Measurements from ENCODE around the gene DEAF1. TPM values are rescaled to one million over a fixed set of nuclear protein-coding genes. Genes with fewer than 3 reads are reported as not detected.

Gene DEAF1
- total RNA-seq, 2 donors from 2014 or later, result 44.1 to 51.9 TPM

DNA sequence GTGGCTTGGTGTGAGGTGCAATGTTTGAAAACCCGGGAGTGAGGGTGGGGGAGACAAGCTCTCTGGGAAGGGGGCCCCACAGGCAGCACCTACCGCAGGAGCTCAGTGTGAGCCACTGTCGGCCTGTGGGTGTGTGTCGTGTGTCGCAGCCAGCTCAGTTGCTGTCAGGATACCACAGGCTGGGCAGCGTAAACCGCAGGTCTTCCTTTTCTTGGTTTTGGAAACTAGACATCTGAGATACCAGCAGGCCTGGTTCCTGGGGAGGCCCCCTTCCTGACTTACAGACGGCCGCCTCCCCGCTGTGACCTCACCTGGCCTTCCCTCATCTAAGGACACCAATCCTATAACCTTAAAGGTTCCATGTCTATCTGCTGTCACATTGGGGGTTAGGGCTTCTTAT lies 98.6 kb downstream of the DEAF1 start:
- Histone ChIP-seq H3K9me3 (ENCODE audit: control insufficient read depth, low read length) (no peaks in the 10 kb centered on the region), H3K27ac (ENCODE audit: low read depth, low read length) (no peak overlapping the region), H3K4me3 (ENCODE audit: low read length) (no peak overlapping the region), H3K4me1 (ENCODE audit: control insufficient read depth, insufficient read depth, low read length) (no peaks in the 10 kb centered on the region), H3K36me3 (ENCODE audit: control insufficient read depth, insufficient read depth, low read length) (peaks cover 67% of the 10 kb centered on the region), H3K27me3 (ENCODE audit: control insufficient read depth, insufficient read depth, low read length, poor library complexity, severe bottlenecking) (no peaks in the 10 kb centered on the region), H3K9ac (ENCODE audit: extremely low read depth, low read length, poor library complexity, severe bottlenecking) (no peak overlapping the region)
- no peak for DNase-seq
- 93 to 94% methylated on average over 7 to 10 of the region's 10 CpGs for WGBS, 2 experiments (ENCODE audit: insufficient coverage in 1 of 2, insufficient read length in 1 of 2)
- H3K27ac Mint-ChIP-seq, result no peak overlapping the region
- H3K4me3 Mint-ChIP-seq, result no peak overlapping the region
- H3K9me3 Mint-ChIP-seq, result no peaks in the 10 kb centered on the region
- TF ChIP-seq, protein P1, sequence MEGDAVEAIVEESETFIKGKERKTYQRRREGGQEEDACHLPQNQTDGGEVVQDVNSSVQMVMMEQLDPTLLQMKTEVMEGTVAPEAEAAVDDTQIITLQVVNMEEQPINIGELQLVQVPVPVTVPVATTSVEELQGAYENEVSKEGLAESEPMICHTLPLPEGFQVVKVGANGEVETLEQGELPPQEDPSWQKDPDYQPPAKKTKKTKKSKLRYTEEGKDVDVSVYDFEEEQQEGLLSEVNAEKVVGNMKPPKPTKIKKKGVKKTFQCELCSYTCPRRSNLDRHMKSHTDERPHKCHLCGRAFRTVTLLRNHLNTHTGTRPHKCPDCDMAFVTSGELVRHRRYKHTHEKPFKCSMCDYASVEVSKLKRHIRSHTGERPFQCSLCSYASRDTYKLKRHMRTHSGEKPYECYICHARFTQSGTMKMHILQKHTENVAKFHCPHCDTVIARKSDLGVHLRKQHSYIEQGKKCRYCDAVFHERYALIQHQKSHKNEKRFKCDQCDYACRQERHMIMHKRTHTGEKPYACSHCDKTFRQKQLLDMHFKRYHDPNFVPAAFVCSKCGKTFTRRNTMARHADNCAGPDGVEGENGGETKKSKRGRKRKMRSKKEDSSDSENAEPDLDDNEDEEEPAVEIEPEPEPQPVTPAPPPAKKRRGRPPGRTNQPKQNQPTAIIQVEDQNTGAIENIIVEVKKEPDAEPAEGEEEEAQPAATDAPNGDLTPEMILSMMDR (conservative IDR thresholded peaks at IDR 0.05), result no peak
- no peaks in the 10 kb centered on the region for H3K27me3 Mint-ChIP-seq (ENCODE audit: insufficient read depth)
- H3K4me1 Mint-ChIP-seq, result no peaks in the 10 kb centered on the region
- peaks cover 62% of the 10 kb centered on the region for H3K36me3 Mint-ChIP-seq (ENCODE audit: low read depth)

GRCh38 chr11:595400-595799 lies 99.6 kb downstream of the DEAF1 start:
- peaks cover 69% of the 10 kb centered on the region for H3K36me3 ChIP-seq (ENCODE audit: control insufficient read depth, insufficient read depth, low read length)
- no peak overlapping the region for H3K9ac ChIP-seq (ENCODE audit: extremely low read depth, low read length, poor library complexity, severe bottlenecking)
- no peaks in the 10 kb centered on the region for H3K27me3 ChIP-seq (ENCODE audit: control insufficient read depth, insufficient read depth, low read length, poor library complexity, severe bottlenecking)
- H3K27me3 Mint-ChIP-seq (ENCODE audit: insufficient read depth), result no peaks in the 10 kb centered on the region
- no peaks in the 10 kb centered on the region for H3K4me1 ChIP-seq (ENCODE audit: control insufficient read depth, insufficient read depth, low read length)
- no peaks in the 10 kb centered on the region for H3K4me1 Mint-ChIP-seq
- TF ChIP-seq, protein P1 (conservative IDR thresholded peaks at IDR 0.05), result no peak
- H3K27ac ChIP-seq (ENCODE audit: low read depth, low read length), result no peak overlapping the region
- WGBS, 2 experiments (ENCODE audit: insufficient coverage in 1 of 2, insufficient read length in 1 of 2), result 89 to 98% methylated on average over 3 to 10 of the region's 10 CpGs
- peaks cover 67% of the 10 kb centered on the region for H3K36me3 Mint-ChIP-seq (ENCODE audit: low read depth)
- no peak for DNase-seq
- no peaks in the 10 kb centered on the region for H3K9me3 ChIP-seq (ENCODE audit: control insufficient read depth, low read length)
- H3K4me3 Mint-ChIP-seq, result no peak overlapping the region
- no peak overlapping the region for H3K27ac Mint-ChIP-seq
- H3K9me3 Mint-ChIP-seq, result no peaks in the 10 kb centered on the region
- H3K4me3 ChIP-seq (ENCODE audit: low read length), result no peak overlapping the region

Other genes starting within 250 kb of the DEAF1 start
- gene PTDSS2, start 244.9 kb downstream of the DEAF1 start, total RNA-seq, result 10 to 100 TPM; 55.2 to 56.1 TPM
- gene RNH1, start 188.0 kb downstream of the DEAF1 start, total RNA-seq, result 10 to 100 TPM; 42.7 to 43.2 TPM
- gene HRAS, start 159.6 kb downstream of the DEAF1 start, total RNA-seq, result 10 to 100 TPM; 64.8 to 68.2 TPM
- 1 to 10 TPM; 3.0 to 4.3 TPM for gene LRRC56, start 157.7 kb downstream of the DEAF1 start, total RNA-seq
- gene LMNTD2, start 134.5 kb downstream of the DEAF1 start, total RNA-seq, result 10 to 100 TPM in 1 of 2 donors, 1 to 10 TPM in 1; 8.5 to 13.3 TPM
- 10 to 100 TPM; 34.2 to 36.3 TPM for gene RASSF7, start 134.3 kb downstream of the DEAF1 start, total RNA-seq
- 10 to 100 TPM; 43.4 to 48.0 TPM for gene PHRF1, start 118.8 kb downstream of the DEAF1 start, total RNA-seq
- 10 to 100 TPM in 1 of 2 donors, 1 to 10 TPM in 1; 9.3 to 16.8 TPM for gene IRF7, start 79.3 kb downstream of the DEAF1 start, total RNA-seq
- under 1 TPM; 0.13 to 0.27 TPM for gene CDHR5, start 70.3 kb downstream of the DEAF1 start, total RNA-seq
- 1 to 10 TPM; 3.9 to 6.1 TPM for gene SCT, start 68.0 kb downstream of the DEAF1 start, total RNA-seq
- 1 to 10 TPM; 1.8 to 2.7 TPM for gene DRD4, start 58.0 kb downstream of the DEAF1 start, total RNA-seq
- gene TMEM80, start 594 bp upstream of the DEAF1 start, total RNA-seq, result 10 to 100 TPM; 13.2 to 19.1 TPM
- gene EPS8L2, start 11.0 kb upstream of the DEAF1 start, total RNA-seq, result 10 to 100 TPM; 26.2 to 28.0 TPM
- 100 to 1,000 TPM; 177 to 221 TPM for gene TALDO1, start 52.2 kb upstream of the DEAF1 start, total RNA-seq
- gene GATD1, start 82.3 kb upstream of the DEAF1 start, total RNA-seq, result 10 to 100 TPM; 57.2 to 63.2 TPM
- not detected for gene CEND1, start 94.9 kb upstream of the DEAF1 start, total RNA-seq
- 10 to 100 TPM; 46.5 to 56.2 TPM for gene SLC25A22, start 103.1 kb upstream of the DEAF1 start, total RNA-seq
- gene PIDD1, start 110.0 kb upstream of the DEAF1 start, total RNA-seq, result 10 to 100 TPM; 39.9 to 48.8 TPM
- gene RPLP2, start 114.7 kb upstream of the DEAF1 start, total RNA-seq, result 1,000 to 10,000 TPM; 1,966 to 2,020 TPM
- 10 to 100 TPM; 77.0 to 77.6 TPM for gene PNPLA2, start 123.7 kb upstream of the DEAF1 start, total RNA-seq
- 10 to 100 TPM; 22.3 to 28.1 TPM for gene CRACR2B, start 132.7 kb upstream of the DEAF1 start, total RNA-seq
- 100 to 1,000 TPM; 139 to 165 TPM for gene CD151, start 137.7 kb upstream of the DEAF1 start, total RNA-seq
- 100 to 1,000 TPM; 139 to 148 TPM for gene POLR2L, start 147.3 kb upstream of the DEAF1 start, total RNA-seq
- gene TSPAN4, start 147.6 kb upstream of the DEAF1 start, total RNA-seq, result 10 to 100 TPM; 56.8 to 71.1 TPM
- gene CHID1, start 215.6 kb upstream of the DEAF1 start, total RNA-seq, result 10 to 100 TPM; 82.0 to 83.5 TPM
- gene AP2A2, start 230.6 kb upstream of the DEAF1 start, total RNA-seq, result 10 to 100 TPM; 79.4 to 97.7 TPM

Data from endodermal cell (in vitro differentiated cells).